Medulla oblongata (tissue), 1 donor: ENCODE data around the gene TTC23L.
A peak's percentile ranks its signal among the peaks of the same experiment; 100 is the strongest.
"Not testable (repeated sequence)": the region's sequence is repeated elsewhere in the genome, so short reads cannot be mapped to it uniquely, and the experiment has no call there.

Experiments
- DNase-seq: peaks from one replicate; pipeline ENCODE4 v3.0.0-alpha.2; 2015; ENCODE audit errors: extremely low spot score

TTC23L gene

GRCh38 chr5:34838785-34839714 is at the start of gene TTC23L:
Gene TTC23L (plus strand): TSS chr5:34839164. CDS start chr5:34840672, 1,508 bp downstream.
- peak; percentile 90 for DNase-seq

- no peak for DNase-seq
Observed at GRCh38 chr5:34789639-34790038, 49.3 kb upstream of the TTC23L start.

GRCh38 chr5:34790069-34790468 is 48.9 kb upstream of the TTC23L start:
- peak; percentile 36 for DNase-seq

- no peak for DNase-seq
Observed at GRCh38 chr5:34791761-34792244, 47.2 kb upstream of the TTC23L start.

- no peak for DNase-seq
Observed at GRCh38 chr5:34802834-34803563, 36.0 kb upstream of the TTC23L start.

- no peak for DNase-seq
Observed at GRCh38 chr5:34803974-34804732, 34.8 kb upstream of the TTC23L start.

GRCh38 chr5:34804913-34805312 is 34.1 kb upstream of the TTC23L start:
- DNase-seq: no peak

GRCh38 chr5:34806532-34806931 is 32.4 kb upstream of the TTC23L start:
- DNase-seq: no peak

GRCh38 chr5:34811706-34812105 is 27.3 kb upstream of the TTC23L start:
- no peak for DNase-seq

GRCh38 chr5:34813509-34813908 is 25.5 kb upstream of the TTC23L start:
- DNase-seq: no peak

GRCh38 chr5:34817558-34818351 is 21.2 kb upstream of the TTC23L start:
- no peak for DNase-seq

- DNase-seq: no peak
Observed at GRCh38 chr5:34818717-34819116, 20.2 kb upstream of the TTC23L start.

GRCh38 chr5:34820593-34820992 is 18.4 kb upstream of the TTC23L start:
- DNase-seq: no peak

- no peak for DNase-seq
Observed at GRCh38 chr5:34822956-34823715, 15.8 kb upstream of the TTC23L start.

- no peak for DNase-seq
Observed at GRCh38 chr5:34826347-34826746, 12.6 kb upstream of the TTC23L start.

- no peak for DNase-seq
Observed at GRCh38 chr5:34827588-34828506, 11.1 kb upstream of the TTC23L start.

- not testable (repeated sequence) for DNase-seq
Observed at GRCh38 chr5:34830827-34831226, 8.1 kb upstream of the TTC23L start.

GRCh38 chr5:34831303-34831702 is 7.7 kb upstream of the TTC23L start:
- no peak for DNase-seq

- DNase-seq: no peak
Observed at GRCh38 chr5:34832568-34832967, 6.4 kb upstream of the TTC23L start.
